HepG2 (cell line): ENCODE data around the gene TMCC1. TPM values are rescaled to one million over a fixed set of nuclear protein-coding genes. Genes with fewer than 3 reads are reported as not detected.

Experiments
- ATAC-seq: fragments of 200-7000 bp; cut with Tn5 transposase; 3 replicates; pipeline ENCODE4 v1.9.1; 2020; ENCODE audit warnings: mild to moderate bottlenecking, moderate library complexity
- BruUV-seq: library from RNA; stranded (reverse); fragments of 400-500 nt; replicated peaks from 2 replicates; lab custom pipeline; 2021; lab: Mats Ljungman, UMichigan
- CTCF ChIA-PET: fragments of 300-600 bp; formaldehyde crosslinking; extraction: SDS; loops from one replicate; lab custom pipeline; 2021; ENCODE audit warnings: low total read pairs, inconsistent platforms, low intra/inter-chr PET ratio; lab: Yijun Ruan, JAX
- POLR2A ChIA-PET: fragments of 350-600 bp; sonication (Branson Sonifier 250); formaldehyde crosslinking; loops from one replicate; lab custom pipeline; 2020; ENCODE audit warnings: antibody characterized with exemption, inconsistent platforms; lab: Yijun Ruan, JAX
- DNase-seq: peaks from one replicate; pipeline ENCODE4 v3.0.0-alpha.2; 2015; ENCODE audit warnings: low spot score
- FAIRE-seq: peaks from 3 replicates; lab custom pipeline; 2011; peaks lifted over from hg19 to GRCh38; lab: Jason Lieb, UNC
- H2AFZ ChIP-seq: one replicate; pipeline ENCODE4 v1.6.1; 2011; ENCODE audit warnings: low read length, inconsistent platforms
- H3K27ac ChIP-seq: fragments of 300-600 bp; 3 replicates; pipeline ENCODE4 v1.8.0; 2011; ENCODE audit warnings: mixed run types, mild to moderate bottlenecking, mixed read lengths, low read length, inconsistent platforms; ENCODE audit not compliant: insufficient read depth; ENCODE audit errors: extremely low read length
- H3K27me3 ChIP-seq, 2 experiments: fragments of 200-600 bp in 1 of 2; 2 replicates in 1 of 2; 3 replicates in 1 of 2; pipeline versions ENCODE4 v1.6.0 to v1.8.0; 2011; ENCODE audit warnings: low read length in 2 of 2, mild to moderate bottlenecking in 2 of 2, moderate library complexity in 2 of 2, inconsistent platforms in 1 of 2; ENCODE audit not compliant: insufficient read depth in 2 of 2, control insufficient read depth in 1 of 2
- H3K36me3 ChIP-seq, 2 experiments: fragments of 200-600 bp in 1 of 2; replicated peaks in 1 of 2; 2 replicates in 1 of 2; 3 replicates in 1 of 2; pipeline versions ENCODE4 v1.5.1 to v1.8.0; 2011; ENCODE audit warnings: low read length in 2 of 2, inconsistent platforms in 1 of 2; ENCODE audit not compliant: insufficient read depth in 2 of 2, control insufficient read depth in 1 of 2
- H3K4me1 ChIP-seq: 2 replicates; pipeline ENCODE4 v1.5.1; 2012; ENCODE audit warnings: low read length, inconsistent platforms; ENCODE audit not compliant: insufficient read depth
- H3K4me2 ChIP-seq: 2 replicates; pipeline ENCODE4 v1.6.0; 2011; ENCODE audit warnings: low read depth, low read length, inconsistent platforms
- H3K4me3 ChIP-seq, 3 experiments: fragments of 200-600 bp in 1 of 3; sonication (generic), shearing (Covaris generic) in 1 of 3; replicated peaks in 1 of 3; 2 replicates each; pipeline ENCODE4 v1.5.1; 2011 to 2016; ENCODE audit warnings: low read length in 3 of 3, inconsistent platforms in 2 of 3, low read depth in 2 of 3, mild to moderate bottlenecking in 2 of 3, control low read depth in 1 of 3, mixed read lengths in 1 of 3; ENCODE audit not compliant: insufficient read depth in 1 of 3
- H3K79me2 ChIP-seq: one replicate; pipeline ENCODE4 v1.6.1; 2011; ENCODE audit warnings: low read length, inconsistent platforms; ENCODE audit not compliant: insufficient read depth
- H3K9ac ChIP-seq: 2 replicates; pipeline ENCODE4 v1.6.0; 2011; ENCODE audit warnings: mild to moderate bottlenecking, low read depth, low read length, inconsistent platforms; ENCODE audit not compliant: insufficient read depth
- H3K9me3 ChIP-seq: 2 replicates; pipeline ENCODE4 v1.5.1; 2012; ENCODE audit warnings: mild to moderate bottlenecking, low read length
- H4K20me1 ChIP-seq: 2 replicates; pipeline ENCODE4 v1.6.0; 2011; ENCODE audit warnings: inconsistent platforms, mild to moderate bottlenecking, low read length, moderate library complexity; ENCODE audit not compliant: insufficient read depth
- ARID3A ChIP-seq: IDR thresholded peaks from 2 replicates; pipeline ENCODE4 v1.6.1; 2012; ENCODE audit warnings: low read depth, low read length, improper control_type of control experiment
- CENPBD1 ChIP-seq: sonication (generic); formaldehyde crosslinking; IDR thresholded peaks from 2 replicates; pipeline ENCODE4 v1.8.0; 2022; ENCODE audit warnings: missing genetic modification reagents, low read depth, mild to moderate bottlenecking, borderline replicate concordance
- CENPX ChIP-seq: sonication (generic); formaldehyde crosslinking; IDR thresholded peaks from 2 replicates; pipeline ENCODE4 v1.9.0; 2021; ENCODE audit warnings: mild to moderate bottlenecking, missing genetic modification reagents, moderate library complexity
- EEA1 ChIP-seq: sonication (generic); formaldehyde crosslinking; IDR thresholded peaks from 2 replicates; pipeline ENCODE4 v1.5.1; 2020; ENCODE audit warnings: mild to moderate bottlenecking, missing genetic modification reagents, borderline replicate concordance
- MAFG ChIP-seq: sonication (generic); formaldehyde crosslinking; IDR thresholded peaks from 2 replicates; pipeline ENCODE4 v1.5.1; 2020; ENCODE audit warnings: mild to moderate bottlenecking, missing genetic modification reagents
- NR2F6 ChIP-seq, 2 experiments: IDR thresholded peaks; 2 replicates each; pipeline ENCODE4 v1.6.1; 2016; ENCODE audit warnings: antibody characterized with exemption in 1 of 2, mild to moderate bottlenecking in 1 of 2
- RARG ChIP-seq: sonication (generic); formaldehyde crosslinking; IDR thresholded peaks from 2 replicates; pipeline ENCODE4 v1.4.0; 2020; ENCODE audit warnings: low read depth, mild to moderate bottlenecking, missing genetic modification reagents
- SRF ChIP-seq: IDR thresholded peaks from 2 replicates; pipeline ENCODE4 v1.6.1; 2011; ENCODE audit warnings: mild to moderate bottlenecking, low read depth, low read length, moderate library complexity
- TFDP2 ChIP-seq: sonication (generic); formaldehyde crosslinking; IDR thresholded peaks from 2 replicates; pipeline ENCODE4 v1.4.0; 2020; ENCODE audit warnings: missing genetic modification reagents
- TSC22D2 ChIP-seq: sonication (generic); formaldehyde crosslinking; IDR thresholded peaks from 2 replicates; pipeline ENCODE4 v1.5.1; 2020; ENCODE audit warnings: missing genetic modification reagents, mild to moderate bottlenecking, borderline replicate concordance
- ZKSCAN1 ChIP-seq: fragments of 150-350 bp; IDR thresholded peaks from 2 replicates; pipeline ENCODE4 v1.6.1; 2014; ENCODE audit warnings: low read length
- ZNF230 ChIP-seq: sonication (generic); formaldehyde crosslinking; IDR thresholded peaks from 2 replicates; pipeline ENCODE4 v1.4.0; 2020; ENCODE audit warnings: mild to moderate bottlenecking, missing genetic modification reagents
- ZNF232 ChIP-seq: sonication (generic); formaldehyde crosslinking; IDR thresholded peaks from 2 replicates; pipeline ENCODE4 v1.4.0; 2020; ENCODE audit warnings: missing genetic modification reagents, borderline replicate concordance
- ZNF296 ChIP-seq: sonication (generic); formaldehyde crosslinking; conservative IDR thresholded peaks from 2 replicates; pipeline ENCODE4 v1.5.0; 2020; ENCODE audit warnings: mild to moderate bottlenecking, missing genetic modification reagents
- ZNF33B ChIP-seq: sonication (generic); formaldehyde crosslinking; IDR thresholded peaks from 2 replicates; pipeline ENCODE4 v1.5.1; 2020; ENCODE audit warnings: mild to moderate bottlenecking, missing genetic modification reagents
- ZNF441 ChIP-seq: sonication (generic); formaldehyde crosslinking; IDR thresholded peaks from 2 replicates; pipeline ENCODE4 v1.7.0; 2021; ENCODE audit warnings: missing genetic modification reagents, borderline replicate concordance
- ZNF607 ChIP-seq: sonication (generic); formaldehyde crosslinking; IDR thresholded peaks from 2 replicates; pipeline ENCODE4 v1.5.1; 2020; ENCODE audit warnings: missing genetic modification reagents, mild to moderate bottlenecking, borderline replicate concordance
- WGBS: methylation state at CpG from one replicate; pipeline ENCODE4 v1.1.6; 2017; ENCODE audit warnings: low lambda C conversion rate; 5-methylcytosine and 5-hydroxymethylcytosine counted together
- in situ Hi-C: cut with HindIII; loops from 2 replicates; pipeline ENCODE4 v1.10.0; 2017; ENCODE audit warnings: low pct_unique_long_range_greater_than_20kb; ENCODE audit not compliant: extremely low pct_ligation_motif_present
- intact Hi-C: fragments of 100-400 bp; cut with micrococcal nuclease; formaldehyde crosslinking; loops from one replicate; pipeline ENCODE4 v1.10.0; 2022; ENCODE audit not compliant: unreplicated experiment
- polyA plus RNA-seq, 8 experiments: library from polyadenylated mRNA; depleted of rRNA in 3 of 8; stranded (reverse) in 7 of 8; unstranded in 1 of 8; fragments of >200 nt; fragmentation: Illumina TruSeq in 4 of 8; extraction: Trizol in 4 of 8; gene quantifications; 2 replicates each; pipeline versions ENCODE4 v1.2.1 to v1.2.3, GENCODE V29; 2011 to 2016; ENCODE audit warnings: low read depth in 4 of 8, missing spikeins in 1 of 8, mixed read lengths in 1 of 8; ENCODE audit not compliant: insufficient read depth in 1 of 8
- total RNA-seq, 5 experiments: library from RNA; depleted of rRNA; stranded (reverse); fragments of >200 nt; fragmentation: Illumina TruSeq; extraction: Trizol; gene quantifications; 2 replicates each; pipeline ENCODE4 v1.2.3, GENCODE V29; 2016; ENCODE audit warnings: low read depth in 1 of 5

TMCC1 gene
- total and polyA plus RNA-seq, 2 of the 13 experiments (the other 11 are each of a cell fraction or from before 2014, with no cell fraction given), result 12.1 to 264 TPM

GRCh38 chr3:129629011-129629410 lies 264.5 kb downstream of the TMCC1 start:
- DNase-seq, result no peak
- H4K20me1 ChIP-seq, result no peaks in the 10 kb centered on the region
- CTCF ChIA-PET, result no interaction called here
- H3K4me2 ChIP-seq, result no peak overlapping the region
- ATAC-seq, result no peak
- intact Hi-C loops, result loop anchor here (10.0 kb wide), 1 partner anchor 244 kb away; no protein-coding TSS in a partner anchor
- no peak overlapping the region for H3K9ac ChIP-seq
- BruUV-seq, result no TSS peak
- H3K4me3 ChIP-seq, result no peak overlapping the region
- FAIRE-seq, result no peak
- in situ Hi-C loops, result loop anchor here (5.0 kb wide), 2 partner anchors 203 to 303 kb away; no protein-coding TSS in a partner anchor
- no peak overlapping the region for H2AFZ ChIP-seq
- WGBS, result 50% methylated on average over 2 of the region's 6 CpGs
- no peaks in the 10 kb centered on the region for H3K36me3 ChIP-seq
- peaks cover 8% of the 10 kb centered on the region for H3K79me2 ChIP-seq
- no peak overlapping the region for H3K27ac ChIP-seq
- POLR2A ChIA-PET, result interaction anchor here (5.4 kb wide), 1 partner anchor 33 kb away, joined by 107 read pairs; no protein-coding TSS in a partner anchor
- H3K4me1 ChIP-seq, result peaks cover 63% of the 10 kb centered on the region
- no peaks in the 10 kb centered on the region for H3K9me3 ChIP-seq
- H3K27me3 ChIP-seq, result no peaks in the 10 kb centered on the region; a peak in 1 of 5 replicates
- no peak for TF ChIP-seq TFDP2 (CRISPR knock-in tag)
- no peak for TF ChIP-seq ARID3A
- TF ChIP-seq NR2F6 (IDR thresholded peaks at IDR 0.05), result no peak
- no peak for TF ChIP-seq NR2F6 (CRISPR knock-in tag; IDR thresholded peaks at IDR 0.05)
- no peak for TF ChIP-seq ZNF607
- no peak for TF ChIP-seq CENPX (CRISPR knock-in tag)
- TF ChIP-seq MAFG, result no peak
- no peak for TF ChIP-seq ZNF230 (CRISPR knock-in tag)
- no peak for TF ChIP-seq EEA1 (CRISPR knock-in tag)
- no peak for TF ChIP-seq ZNF33B (CRISPR knock-in tag)
- no peak for TF ChIP-seq TSC22D2 (CRISPR knock-in tag)
- TF ChIP-seq CENPBD1 (CRISPR knock-in tag), result no peak
- TF ChIP-seq RARG (CRISPR knock-in tag), result no peak
- no peak for TF ChIP-seq ZNF441 (CRISPR knock-in tag)
- no peak for TF ChIP-seq ZKSCAN1
- TF ChIP-seq SRF, result no peak
- TF ChIP-seq ZNF296 (CRISPR knock-in tag), result no peak
- TF ChIP-seq ZNF232 (CRISPR knock-in tag), result no peak
